ENCODE results near the gene RBM33.

Gene RBM33

DNA sequence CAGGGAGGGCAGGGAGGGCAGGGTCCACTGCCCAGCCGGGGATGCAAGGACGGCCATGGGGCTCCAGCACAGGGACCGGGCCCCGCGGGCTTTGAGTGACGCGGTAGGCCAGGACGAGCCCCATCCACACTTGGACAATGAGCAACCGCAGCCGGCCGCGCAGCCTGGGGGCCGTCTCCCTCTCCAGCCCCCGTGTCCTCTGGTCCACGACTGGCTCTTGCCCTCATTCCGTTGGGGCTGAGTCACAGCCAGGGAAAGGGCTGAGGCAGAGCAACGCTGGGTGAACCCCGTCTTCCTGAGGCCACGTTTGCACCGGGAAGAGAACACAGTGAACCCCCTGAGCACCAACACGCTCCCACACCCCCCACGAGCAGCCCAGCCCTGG lies 144.1 kb downstream of the RBM33 start:
- no peak overlapping the region for H3K9ac ChIP-seq
- H3K27me3 ChIP-seq, result peaks cover 19 to 28% (median 24%) of the 10 kb centered on the region in 11 experiments
- H3K4me3 ChIP-seq, result no peak overlapping the region
- H3K4me2 ChIP-seq, result no peak overlapping the region
- peaks cover 0 to 7% (median 0%) of the 10 kb centered on the region in 11 experiments; a peak in 4 of 22 replicates for H3K9me3 ChIP-seq (replicated peaks in 1 of 11)
- H3K4me1 ChIP-seq, result peaks cover 5 to 13% (median 10%) of the 10 kb centered on the region in 10 experiments; a peak in 16 of 20 replicates
- peaks cover 0 to 28% (median 14%) of the 10 kb centered on the region in 11 experiments; a peak in 17 of 22 replicates for H4K20me1 ChIP-seq
- no peak overlapping the region for H3K27ac ChIP-seq
- H3K36me3 ChIP-seq, result peaks cover 0 to 14% (median 8%) of the 10 kb centered on the region in 11 experiments; a peak in 16 of 22 replicates
- no peak for TF ChIP-seq Cebpa-rat (IDR thresholded peaks at IDR 0.05)

DNA sequence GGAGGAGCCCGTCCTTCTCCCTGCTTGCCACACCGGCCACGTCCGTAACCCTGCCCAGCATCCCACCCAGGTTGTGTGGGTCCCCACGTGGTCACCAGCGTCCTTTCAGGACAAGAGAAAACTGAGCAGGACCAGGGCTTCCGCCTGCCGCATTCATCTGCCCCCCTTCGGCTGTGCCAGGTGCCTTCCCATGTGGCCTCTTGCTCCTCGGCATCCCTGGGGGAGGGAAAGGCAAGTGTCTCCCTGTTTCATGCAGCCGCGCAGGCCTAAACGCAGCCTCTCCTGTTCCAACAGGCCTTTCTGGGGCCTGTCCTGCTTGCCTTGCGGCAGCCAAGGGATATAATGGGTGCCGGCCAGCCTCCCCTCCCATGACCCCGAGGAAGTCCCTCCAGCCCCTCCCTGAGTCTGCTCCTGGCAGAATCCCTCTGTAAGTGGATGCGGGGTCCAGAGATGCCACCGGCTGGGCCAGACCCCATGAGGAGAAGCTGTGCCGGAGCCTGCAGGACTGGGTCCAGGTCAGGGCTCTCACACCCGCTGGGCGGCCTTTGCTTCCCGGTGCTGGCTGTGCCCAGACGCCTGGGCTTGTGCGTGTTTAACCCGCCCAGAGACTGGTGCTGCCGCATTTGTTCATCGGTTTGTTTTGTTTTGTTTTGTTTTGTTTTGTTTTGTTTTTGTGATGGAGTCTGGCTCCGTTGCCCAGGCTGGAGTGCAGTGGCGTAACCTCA lies 144.7 kb downstream of the RBM33 start:
- no peak for TF ChIP-seq Cebpa-rat (IDR thresholded peaks at IDR 0.05)
- H3K27ac ChIP-seq, result no peak overlapping the region
- peaks cover 5 to 17% (median 10%) of the 10 kb centered on the region in 10 experiments; a peak in 17 of 20 replicates for H3K4me1 ChIP-seq
- H3K4me3 ChIP-seq, result no peak overlapping the region
- peaks cover 0 to 7% (median 0%) of the 10 kb centered on the region in 11 experiments; a peak in 4 of 22 replicates for H3K9me3 ChIP-seq (replicated peaks in 1 of 11)
- no peak overlapping the region for H3K4me2 ChIP-seq
- H3K36me3 ChIP-seq, result peaks cover 0 to 8% (median 3%) of the 10 kb centered on the region in 11 experiments; a peak in 12 of 22 replicates
- H3K9ac ChIP-seq, result no peak overlapping the region
- H4K20me1 ChIP-seq, result peaks cover 0 to 25% (median 12%) of the 10 kb centered on the region in 11 experiments; a peak in 16 of 22 replicates
- H3K27me3 ChIP-seq, result peaks cover 19 to 28% (median 24%) of the 10 kb centered on the region in 11 experiments

DNA sequence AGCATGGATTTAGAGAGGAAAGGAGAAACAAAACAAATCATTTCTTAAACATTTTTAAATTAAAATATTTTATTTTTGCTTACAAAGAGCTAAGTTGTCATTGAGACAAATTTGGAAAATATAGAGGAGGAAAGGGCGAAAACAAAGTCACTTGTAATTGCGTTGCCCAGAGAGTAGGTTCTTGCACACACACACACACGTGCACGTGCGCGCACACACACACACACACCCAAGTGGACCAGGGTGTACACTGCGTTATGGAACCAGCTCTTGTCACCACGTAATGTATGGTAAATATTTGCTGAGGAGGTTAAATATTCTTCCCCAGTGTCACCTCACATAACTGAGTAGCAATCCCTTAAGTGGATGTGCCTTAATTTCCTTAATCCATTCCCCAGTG lies 146.2 kb downstream of the RBM33 start:
- H3K4me1 ChIP-seq, result peaks cover 5 to 17% (median 10%) of the 10 kb centered on the region in 10 experiments; a peak in 17 of 20 replicates
- TF ChIP-seq Cebpa-rat (IDR thresholded peaks at IDR 0.05), result no peak
- H3K27me3 ChIP-seq, result peaks cover 19 to 24% (median 24%) of the 10 kb centered on the region in 11 experiments
- H3K4me3 ChIP-seq, result no peak overlapping the region
- H3K9ac ChIP-seq, result no peak overlapping the region
- H3K4me2 ChIP-seq, result no peak overlapping the region
- peaks cover 0 to 7% (median 0%) of the 10 kb centered on the region in 11 experiments; a peak in 4 of 22 replicates for H3K9me3 ChIP-seq (replicated peaks in 1 of 11)
- peaks cover 0 to 17% (median 10%) of the 10 kb centered on the region in 11 experiments; a peak in 17 of 22 replicates for H4K20me1 ChIP-seq
- no peaks in the 10 kb centered on the region for H3K36me3 ChIP-seq
- H3K27ac ChIP-seq, result no peak overlapping the region

DNA sequence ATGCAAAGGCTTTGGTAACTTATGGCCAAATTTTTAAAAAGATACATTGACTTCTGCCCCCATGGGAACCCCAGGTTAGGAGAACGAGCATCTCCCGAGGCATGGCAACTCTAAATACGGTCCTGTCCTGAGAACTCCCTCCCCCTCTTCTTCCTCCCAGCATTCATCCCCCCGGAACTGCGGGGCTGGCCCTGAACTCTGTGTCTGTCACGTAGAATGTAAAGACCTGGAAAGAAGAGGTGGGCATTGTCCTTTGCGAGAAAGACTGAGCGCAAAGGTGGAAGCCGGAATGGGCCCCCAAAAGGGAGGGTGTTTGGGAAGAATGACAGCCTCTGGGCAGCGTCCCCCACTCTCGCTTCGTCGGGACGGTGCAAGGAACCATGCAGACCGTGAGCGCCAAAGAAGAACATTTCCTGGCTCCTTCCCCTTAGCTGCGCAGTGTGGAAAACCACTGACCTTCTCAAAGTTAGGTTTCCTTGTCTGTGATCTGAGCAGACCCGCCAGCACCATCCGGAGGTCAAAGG lies 146.8 kb downstream of the RBM33 start:
- Histone ChIP-seq H3K27me3 (peaks cover 17 to 20% (median 18%) of the 10 kb centered on the region in 11 experiments), H3K4me1 (peaks cover 5 to 17% (median 10%) of the 10 kb centered on the region in 10 experiments; a peak in 17 of 20 replicates), H3K9me3 (replicated peaks in 1 of 11) (peaks cover 0 to 7% (median 0%) of the 10 kb centered on the region in 11 experiments; a peak in 4 of 22 replicates), H3K27ac (no peak overlapping the region), H3K4me2 (no peak overlapping the region), H3K9ac (no peak overlapping the region), H4K20me1 (peaks cover 0 to 15% (median 7%) of the 10 kb centered on the region in 11 experiments; a peak in 12 of 22 replicates), H3K36me3 (no peaks in the 10 kb centered on the region), H3K4me3 (no peak overlapping the region)
- TF ChIP-seq Cebpa-rat (IDR thresholded peaks at IDR 0.05), result no peak

DNA sequence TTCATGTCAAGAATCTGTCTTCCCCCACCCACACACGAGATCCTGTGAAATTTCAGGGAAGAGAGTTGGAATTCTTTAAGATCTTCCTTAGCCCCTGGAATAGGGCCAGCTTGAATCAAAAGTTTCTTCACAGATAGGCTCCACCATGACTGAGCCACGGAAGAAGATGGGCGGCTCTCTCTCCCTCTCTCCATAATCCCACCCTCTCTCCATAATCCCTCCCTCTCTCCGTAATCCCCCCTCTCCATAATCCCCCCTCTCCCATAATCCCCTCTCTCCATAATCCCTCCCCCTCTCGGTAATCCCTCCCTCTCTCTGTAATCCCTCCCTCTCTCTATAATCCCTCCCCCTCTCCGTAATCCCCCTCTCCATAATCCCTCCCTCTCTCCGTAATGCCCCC lies 147.4 kb downstream of the RBM33 start:
- Histone ChIP-seq H3K9me3 (replicated peaks in 1 of 11) (peaks cover 0 to 6% (median 0%) of the 10 kb centered on the region in 11 experiments; a peak in 4 of 22 replicates), H3K9ac (no peak overlapping the region), H3K36me3 (no peaks in the 10 kb centered on the region), H3K4me3 (no peak overlapping the region), H3K27ac (no peak overlapping the region), H3K27me3 (peaks cover 11 to 15% (median 12%) of the 10 kb centered on the region in 11 experiments), H4K20me1 (peaks cover 0 to 12% (median 6%) of the 10 kb centered on the region in 11 experiments; a peak in 14 of 22 replicates), H3K4me1 (peaks cover 5 to 17% (median 10%) of the 10 kb centered on the region in 10 experiments; a peak in 17 of 20 replicates), H3K4me2 (no peak overlapping the region)
- TF ChIP-seq Cebpa-rat (IDR thresholded peaks at IDR 0.05), result no peak

DNA sequence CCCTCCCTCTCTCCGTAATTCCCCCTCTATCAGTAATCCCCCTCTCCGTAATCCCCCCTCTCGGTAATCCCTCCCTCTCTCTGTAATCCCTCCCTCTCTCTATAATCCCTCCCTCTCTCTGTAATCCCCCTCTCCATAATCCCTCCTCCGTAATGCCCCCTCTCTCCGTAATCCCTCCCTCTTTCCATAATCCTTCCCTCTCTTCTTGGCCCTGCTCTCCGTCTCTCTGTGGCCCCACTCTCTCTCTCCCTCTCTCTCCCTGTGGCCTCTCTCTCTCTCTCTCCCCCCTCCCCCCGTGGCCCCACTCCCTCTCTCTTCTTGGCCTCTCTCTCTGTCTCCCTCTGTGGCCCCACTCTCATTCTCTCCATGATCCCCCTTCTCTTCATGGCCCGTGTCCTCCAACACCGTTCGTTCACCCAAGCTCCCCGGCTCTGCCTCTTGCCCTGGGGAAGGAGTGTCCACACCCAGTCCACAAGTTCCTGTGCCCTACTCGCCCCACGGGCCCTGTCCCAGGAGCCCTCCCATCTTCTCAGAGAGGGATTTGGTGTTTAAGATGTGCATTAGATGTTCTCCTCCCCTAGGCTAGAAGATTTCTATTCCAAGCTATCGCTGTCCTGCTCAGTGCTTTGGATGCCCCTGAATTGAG lies 148.0 kb downstream of the RBM33 start:
- H3K9ac ChIP-seq, result no peak overlapping the region
- H3K9me3 ChIP-seq (replicated peaks in 1 of 11), result 0 out of 22 replicates have a peak, but pooled peaks cover 0 to under 1% (median 0%) of the 10 kb centered on the region in 11 experiments
- no peaks in the 10 kb centered on the region for H3K36me3 ChIP-seq
- H3K27ac ChIP-seq, result no peak overlapping the region
- H3K4me1 ChIP-seq, result peaks cover under 1 to 15% (median 5%) of the 10 kb centered on the region in 10 experiments; a peak in 18 of 20 replicates
- peaks cover 5 to 9% (median 6%) of the 10 kb centered on the region in 11 experiments for H3K27me3 ChIP-seq
- H3K4me2 ChIP-seq, result no peak overlapping the region
- no peak for TF ChIP-seq Cebpa-rat (IDR thresholded peaks at IDR 0.05)
- H3K4me3 ChIP-seq, result no peak overlapping the region
- H4K20me1 ChIP-seq, result peaks cover 0 to 7% (median under 1%) of the 10 kb centered on the region in 11 experiments; a peak in 9 of 22 replicates

DNA sequence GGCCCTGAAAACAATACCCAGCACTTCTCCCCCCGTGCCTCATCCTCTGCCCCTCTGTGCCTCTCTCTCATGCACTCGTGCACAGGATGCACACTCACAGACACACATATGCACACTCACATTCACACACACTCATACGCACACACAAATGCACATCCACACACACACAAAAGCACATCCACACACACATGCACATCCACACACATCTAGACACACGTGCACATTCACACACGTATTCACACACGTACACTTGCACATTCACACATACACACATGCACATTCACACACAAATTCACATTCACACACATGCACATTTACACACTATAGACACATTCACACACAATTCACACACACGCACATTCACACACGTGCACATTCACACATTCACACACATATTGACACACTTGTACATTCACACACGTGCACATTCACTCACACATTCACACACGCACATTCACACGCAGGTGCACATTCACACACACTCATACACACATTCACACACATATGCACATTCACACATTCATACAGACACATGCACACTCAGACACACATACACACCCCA lies 148.6 kb downstream of the RBM33 start:
- H3K9me3 ChIP-seq (replicated peaks in 1 of 11), result no peaks in the 10 kb centered on the region
- H3K4me1 ChIP-seq, result peaks cover 4 to 15% (median 7%) of the 10 kb centered on the region in 10 experiments
- no peaks in the 10 kb centered on the region for H3K36me3 ChIP-seq
- no peak overlapping the region for H3K9ac ChIP-seq
- H3K27ac ChIP-seq, result no peak overlapping the region
- peaks cover 0 to 14% (median 0%) of the 10 kb centered on the region in 11 experiments; a peak in 6 of 22 replicates for H4K20me1 ChIP-seq
- peaks cover 0 to 3% (median 0%) of the 10 kb centered on the region in 11 experiments; a peak in 7 of 22 replicates for H3K27me3 ChIP-seq
- TF ChIP-seq Cebpa-rat (IDR thresholded peaks at IDR 0.05), result no peak
- no peak overlapping the region for H3K4me3 ChIP-seq
- H3K4me2 ChIP-seq, result no peak overlapping the region

DNA sequence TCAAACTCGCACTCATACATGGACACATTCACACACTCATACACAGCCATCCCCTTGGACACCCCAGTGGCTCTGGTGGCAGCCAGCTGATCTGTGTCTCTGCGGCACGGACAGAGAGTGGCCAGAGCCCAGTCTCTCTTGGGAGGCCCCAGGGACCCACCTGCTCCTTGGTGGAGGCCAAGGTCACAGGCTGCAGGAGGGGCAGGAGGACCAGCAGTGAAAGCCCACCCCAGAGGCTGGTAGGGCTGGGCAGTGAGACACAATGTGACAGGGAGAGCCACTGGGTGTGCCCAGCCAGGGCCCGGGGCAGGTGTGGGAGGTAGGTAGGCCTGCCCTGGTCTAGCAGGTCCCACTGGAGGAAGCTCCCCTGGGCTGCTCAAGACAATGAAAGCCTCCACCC lies 149.3 kb downstream of the RBM33 start:
- no peak overlapping the region; a peak in 1 of 22 replicates for H3K4me2 ChIP-seq
- no peak for TF ChIP-seq Cebpa-rat (IDR thresholded peaks at IDR 0.05)
- peaks cover 0 to 15% (median 0%) of the 10 kb centered on the region in 11 experiments; a peak in 6 of 22 replicates for H4K20me1 ChIP-seq
- H3K9me3 ChIP-seq (replicated peaks in 1 of 11), result no peaks in the 10 kb centered on the region
- no peak overlapping the region for H3K4me3 ChIP-seq
- no peaks in the 10 kb centered on the region for H3K36me3 ChIP-seq
- no peak overlapping the region for H3K27ac ChIP-seq
- peaks cover 10 to 21% (median 14%) of the 10 kb centered on the region in 10 experiments for H3K4me1 ChIP-seq
- H3K27me3 ChIP-seq, result peaks cover 0 to under 1% (median 0%) of the 10 kb centered on the region in 11 experiments; a peak in 2 of 22 replicates
- no peak overlapping the region for H3K9ac ChIP-seq
